ENCODE data around the gene PDE7B. TPM values are rescaled to one million over a fixed set of nuclear protein-coding genes. Genes with fewer than 3 reads are reported as not detected.

The PDE7B gene
- total RNA-seq, 1 donor = 0.42 TPM

GRCh38 chr6:135891710-135892109 lies 40.2 kb downstream of the PDE7B start:
- no peaks in the 10 kb centered on the region for H3K27me3 ChIP-seq (ENCODE audit: insufficient read depth, low read length)
- no peaks in the 10 kb centered on the region for H3K4me1 ChIP-seq (ENCODE audit: insufficient read depth, low read length)
- H3K4me3 ChIP-seq (ENCODE audit: low read length) = no peak overlapping the region
- no peaks in the 10 kb centered on the region for H3K9me3 ChIP-seq (ENCODE audit: low read depth, low read length)

- no peaks in the 10 kb centered on the region for H3K4me1 ChIP-seq (ENCODE audit: insufficient read depth, low read length)
- no peak overlapping the region for H3K4me3 ChIP-seq (ENCODE audit: low read length)
- H3K9me3 ChIP-seq (ENCODE audit: low read depth, low read length) = no peaks in the 10 kb centered on the region
- no peaks in the 10 kb centered on the region for H3K27me3 ChIP-seq (ENCODE audit: insufficient read depth, low read length)
Observed at GRCh38 chr6:135895231-135895911, 43.9 kb downstream of the PDE7B start.

- no peaks in the 10 kb centered on the region for H3K4me1 ChIP-seq (ENCODE audit: insufficient read depth, low read length)
- no peaks in the 10 kb centered on the region for H3K27me3 ChIP-seq (ENCODE audit: insufficient read depth, low read length)
- H3K4me3 ChIP-seq (ENCODE audit: low read length) = no peak overlapping the region
- no peaks in the 10 kb centered on the region for H3K9me3 ChIP-seq (ENCODE audit: low read depth, low read length)
Observed at GRCh38 chr6:135897087-135897486, 45.6 kb downstream of the PDE7B start.

- Histone ChIP-seq H3K27me3 (ENCODE audit: insufficient read depth, low read length) (no peaks in the 10 kb centered on the region), H3K4me3 (ENCODE audit: low read length) (no peak overlapping the region), H3K9me3 (ENCODE audit: low read depth, low read length) (no peaks in the 10 kb centered on the region), H3K4me1 (ENCODE audit: insufficient read depth, low read length) (no peaks in the 10 kb centered on the region)
Observed at GRCh38 chr6:135901774-135902524, 50.4 kb downstream of the PDE7B start.

- Histone ChIP-seq H3K9me3 (ENCODE audit: low read depth, low read length) (no peaks in the 10 kb centered on the region), H3K4me1 (ENCODE audit: insufficient read depth, low read length) (no peaks in the 10 kb centered on the region), H3K4me3 (ENCODE audit: low read length) (no peak overlapping the region), H3K27me3 (ENCODE audit: insufficient read depth, low read length) (no peaks in the 10 kb centered on the region)
Observed at GRCh38 chr6:135902756-135903331, 51.3 kb downstream of the PDE7B start.

GRCh38 chr6:135904666-135905065 lies 53.2 kb downstream of the PDE7B start:
- no peaks in the 10 kb centered on the region for H3K27me3 ChIP-seq (ENCODE audit: insufficient read depth, low read length)
- peaks cover 2% of the 10 kb centered on the region for H3K4me1 ChIP-seq (ENCODE audit: insufficient read depth, low read length)
- H3K4me3 ChIP-seq (ENCODE audit: low read length) = no peak overlapping the region
- H3K9me3 ChIP-seq (ENCODE audit: low read depth, low read length) = no peaks in the 10 kb centered on the region

GRCh38 chr6:135905604-135906300 lies 54.3 kb downstream of the PDE7B start:
- Histone ChIP-seq H3K4me1 (ENCODE audit: insufficient read depth, low read length) (peaks cover 3% of the 10 kb centered on the region), H3K4me3 (ENCODE audit: low read length) (no peak overlapping the region), H3K27me3 (ENCODE audit: insufficient read depth, low read length) (no peaks in the 10 kb centered on the region), H3K9me3 (ENCODE audit: low read depth, low read length) (no peaks in the 10 kb centered on the region)

GRCh38 chr6:135906542-135906941 lies 55.0 kb downstream of the PDE7B start:
- H3K27me3 ChIP-seq (ENCODE audit: insufficient read depth, low read length) = no peaks in the 10 kb centered on the region
- peaks cover 3% of the 10 kb centered on the region for H3K4me1 ChIP-seq (ENCODE audit: insufficient read depth, low read length)
- H3K4me3 ChIP-seq (ENCODE audit: low read length) = no peak overlapping the region
- no peaks in the 10 kb centered on the region for H3K9me3 ChIP-seq (ENCODE audit: low read depth, low read length)

- no peaks in the 10 kb centered on the region for H3K27me3 ChIP-seq (ENCODE audit: insufficient read depth, low read length)
- no peaks in the 10 kb centered on the region for H3K9me3 ChIP-seq (ENCODE audit: low read depth, low read length)
- H3K4me1 ChIP-seq (ENCODE audit: insufficient read depth, low read length) = peaks cover 3% of the 10 kb centered on the region
- no peak overlapping the region for H3K4me3 ChIP-seq (ENCODE audit: low read length)
Observed at GRCh38 chr6:135906972-135907465, 55.5 kb downstream of the PDE7B start.

- Histone ChIP-seq H3K4me3 (ENCODE audit: low read length) (no peak overlapping the region), H3K9me3 (ENCODE audit: low read depth, low read length) (no peaks in the 10 kb centered on the region), H3K4me1 (ENCODE audit: insufficient read depth, low read length) (peaks cover 3% of the 10 kb centered on the region), H3K27me3 (ENCODE audit: insufficient read depth, low read length) (no peaks in the 10 kb centered on the region)
Observed at GRCh38 chr6:135909737-135910387, 58.4 kb downstream of the PDE7B start.

- Histone ChIP-seq H3K9me3 (ENCODE audit: low read depth, low read length) (no peaks in the 10 kb centered on the region), H3K4me1 (ENCODE audit: insufficient read depth, low read length) (peaks cover 3% of the 10 kb centered on the region), H3K4me3 (ENCODE audit: low read length) (no peak overlapping the region), H3K27me3 (ENCODE audit: insufficient read depth, low read length) (no peaks in the 10 kb centered on the region)
Observed at GRCh38 chr6:135910790-135911618, 59.5 kb downstream of the PDE7B start.

- Histone ChIP-seq H3K4me1 (ENCODE audit: insufficient read depth, low read length) (peaks cover 3% of the 10 kb centered on the region), H3K9me3 (ENCODE audit: low read depth, low read length) (no peaks in the 10 kb centered on the region), H3K27me3 (ENCODE audit: insufficient read depth, low read length) (no peaks in the 10 kb centered on the region), H3K4me3 (ENCODE audit: low read length) (no peak overlapping the region)
Observed at GRCh38 chr6:135913785-135914184, 62.3 kb downstream of the PDE7B start.

GRCh38 chr6:135919026-135919425 lies 67.5 kb downstream of the PDE7B start:
- no peak overlapping the region for H3K4me3 ChIP-seq (ENCODE audit: low read length)
- H3K9me3 ChIP-seq (ENCODE audit: low read depth, low read length) = no peaks in the 10 kb centered on the region
- H3K4me1 ChIP-seq (ENCODE audit: insufficient read depth, low read length) = no peaks in the 10 kb centered on the region
- H3K27me3 ChIP-seq (ENCODE audit: insufficient read depth, low read length) = no peaks in the 10 kb centered on the region

- Histone ChIP-seq H3K27me3 (ENCODE audit: insufficient read depth, low read length) (no peaks in the 10 kb centered on the region), H3K4me3 (ENCODE audit: low read length) (no peak overlapping the region), H3K4me1 (ENCODE audit: insufficient read depth, low read length) (no peaks in the 10 kb centered on the region), H3K9me3 (ENCODE audit: low read depth, low read length) (no peaks in the 10 kb centered on the region)
Observed at GRCh38 chr6:135920689-135921088, 69.2 kb downstream of the PDE7B start.
